Measurements from ENCODE around the gene CCDC136. TPM values are rescaled to one million over a fixed set of nuclear protein-coding genes. Genes with fewer than 3 reads are reported as not detected.

CCDC136 gene
- total and polyA plus RNA-seq, 2 experiments from 2014 or later = 27.1 to 55.7 TPM

- TF ChIP-seq ZNF462 (CRISPR knock-in tag; IDR thresholded peaks at IDR 0.05) (no peak), CREB1 (CRISPR knock-in tag; IDR thresholded peaks at IDR 0.05; ENCODE audit: low read depth) (no peak), EZH2 (IDR thresholded peaks at IDR 0.05; ENCODE audit: low read depth, unreplicated experiment) (no peak), REST (IDR thresholded peaks at IDR 0.05; ENCODE audit: unreplicated experiment) (no peak), ZNF331 (CRISPR knock-in tag; IDR thresholded peaks at IDR 0.05; ENCODE audit: low read depth) (no peak), ZNF114 (CRISPR knock-in tag; IDR thresholded peaks at IDR 0.05) (no peak), POLR2AphosphoS5 (IDR thresholded peaks at IDR 0.05; ENCODE audit: low read depth) (no peak), NANOG (IDR thresholded peaks at IDR 0.05; ENCODE audit: borderline replicate concordance) (no peak), EZH2phosphoT487 (IDR thresholded peaks at IDR 0.05; ENCODE audit: unreplicated experiment) (no peak)
Observed at GRCh38 chr7:128833148-128833945, 41.6 kb downstream of the CCDC136 start (continued).

Data from GM23338 (cell line).